ENCODE results near the gene CPLX1. TPM values are rescaled to one million over a fixed set of nuclear protein-coding genes. Genes with fewer than 3 reads are reported as not detected.
A peak's percentile ranks its signal among the peaks of the same experiment; 100 is the strongest.

Gene CPLX1
- total and polyA plus RNA-seq, 7 donors, result 0.44 to 2.3 (median 1.4) TPM

DNA sequence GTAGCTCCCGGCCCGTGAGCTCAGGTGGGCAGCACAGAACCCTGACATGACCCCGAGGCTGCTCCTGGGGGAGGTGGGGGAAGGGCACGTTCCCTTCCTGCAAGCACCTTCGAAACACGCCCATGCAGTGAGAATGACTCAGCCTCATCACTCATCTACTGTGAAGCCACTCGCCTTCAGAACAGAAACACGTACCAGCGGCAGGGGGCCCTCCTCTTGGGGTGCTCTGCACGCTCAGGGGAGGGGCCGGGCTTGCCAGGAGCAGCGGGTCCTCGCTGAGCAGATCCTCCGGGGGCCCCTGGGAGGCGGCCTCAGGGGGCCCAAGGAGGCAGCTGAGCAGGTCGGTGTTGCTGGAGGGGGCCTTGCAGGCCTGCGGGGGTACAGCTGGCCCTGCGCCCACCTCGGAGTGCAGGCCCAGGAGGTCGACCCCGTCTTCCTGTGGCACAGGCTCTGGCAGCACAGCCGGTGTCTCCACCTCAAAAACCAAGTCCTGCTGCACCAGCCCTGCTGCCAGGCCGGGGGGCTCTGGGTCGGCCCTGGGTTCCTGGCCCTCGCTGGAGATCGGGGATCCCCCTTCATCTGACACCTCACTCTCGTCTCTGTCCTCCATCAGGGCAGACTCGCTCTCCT, 40.9 kb upstream of the CPLX1 start:
- 89 to 92% (median 90%) methylated on average over 28 of the region's 28 CpGs for WGBS, 3 donors
- intact Hi-C loops (cut with DNase I), result no loop called here
- ATAC-seq (no peak), DNase-seq (no peak)
- Histone ChIP-seq H3K27ac (no peak overlapping the region), H3K4me3 (no peak overlapping the region), H3K4me1 (no peaks in the 10 kb centered on the region), H3K36me3 (ENCODE audit: insufficient read depth in 1 of 2, low read depth in 1 of 2) (peaks cover 13 to 83% of the 10 kb centered on the region in 2 donors), H3K27me3 (ENCODE audit: insufficient read depth in 3 of 3, low read length in 2 of 3) (no peaks in the 10 kb centered on the region), H3K9me3 (no peaks in the 10 kb centered on the region)
- TF ChIP-seq, protein P1, sequence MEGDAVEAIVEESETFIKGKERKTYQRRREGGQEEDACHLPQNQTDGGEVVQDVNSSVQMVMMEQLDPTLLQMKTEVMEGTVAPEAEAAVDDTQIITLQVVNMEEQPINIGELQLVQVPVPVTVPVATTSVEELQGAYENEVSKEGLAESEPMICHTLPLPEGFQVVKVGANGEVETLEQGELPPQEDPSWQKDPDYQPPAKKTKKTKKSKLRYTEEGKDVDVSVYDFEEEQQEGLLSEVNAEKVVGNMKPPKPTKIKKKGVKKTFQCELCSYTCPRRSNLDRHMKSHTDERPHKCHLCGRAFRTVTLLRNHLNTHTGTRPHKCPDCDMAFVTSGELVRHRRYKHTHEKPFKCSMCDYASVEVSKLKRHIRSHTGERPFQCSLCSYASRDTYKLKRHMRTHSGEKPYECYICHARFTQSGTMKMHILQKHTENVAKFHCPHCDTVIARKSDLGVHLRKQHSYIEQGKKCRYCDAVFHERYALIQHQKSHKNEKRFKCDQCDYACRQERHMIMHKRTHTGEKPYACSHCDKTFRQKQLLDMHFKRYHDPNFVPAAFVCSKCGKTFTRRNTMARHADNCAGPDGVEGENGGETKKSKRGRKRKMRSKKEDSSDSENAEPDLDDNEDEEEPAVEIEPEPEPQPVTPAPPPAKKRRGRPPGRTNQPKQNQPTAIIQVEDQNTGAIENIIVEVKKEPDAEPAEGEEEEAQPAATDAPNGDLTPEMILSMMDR (IDR thresholded peaks at IDR 0.05), result no peak

DNA sequence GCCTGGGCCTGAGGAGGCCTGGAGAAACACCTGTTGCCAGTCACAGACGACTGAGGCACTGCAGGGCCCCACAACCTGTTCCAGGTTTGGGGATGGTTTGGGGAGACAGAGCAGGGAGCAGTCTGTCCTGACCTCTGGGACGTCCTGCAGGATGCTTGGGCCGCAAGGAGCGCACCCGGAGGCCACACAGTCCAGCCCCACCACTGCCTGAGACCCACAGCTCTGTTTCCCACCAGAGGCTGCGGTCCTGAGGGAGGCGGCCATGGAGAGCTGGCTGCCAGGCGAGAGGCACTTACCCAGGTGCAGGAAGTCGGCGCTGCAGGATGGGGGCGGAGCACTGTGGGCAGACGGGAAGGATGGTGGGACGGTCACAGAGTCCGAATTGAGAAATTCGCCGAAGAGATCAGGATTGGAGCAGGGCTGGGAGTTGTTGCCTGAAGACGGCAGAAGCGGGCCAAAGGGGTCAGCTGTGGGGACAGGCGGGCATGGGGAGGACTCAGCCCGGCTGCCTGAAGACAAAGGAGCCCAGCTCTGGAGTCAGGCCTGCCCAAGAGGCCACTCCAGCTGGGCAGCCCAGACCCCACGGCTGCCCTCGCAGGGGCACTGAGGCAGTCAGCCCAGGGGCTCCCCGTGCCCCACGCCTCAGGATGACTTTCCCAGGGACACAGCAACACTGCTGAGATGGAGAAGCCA, 40.3 kb upstream of the CPLX1 start:
- no peaks in the 10 kb centered on the region for H3K4me1 ChIP-seq
- peaks cover 13 to 89% of the 10 kb centered on the region in 2 donors for H3K36me3 ChIP-seq (ENCODE audit: insufficient read depth in 1 of 2, low read depth in 1 of 2)
- H3K9me3 ChIP-seq, result no peaks in the 10 kb centered on the region
- DNase-seq (no peak), ATAC-seq (no peak)
- H3K27me3 ChIP-seq (ENCODE audit: insufficient read depth in 3 of 3, low read length in 2 of 3), result no peaks in the 10 kb centered on the region
- intact Hi-C loops (cut with DNase I), result no loop called here
- no peak overlapping the region for H3K4me3 ChIP-seq
- 89 to 90% (median 90%) methylated on average over 24 of the region's 24 CpGs for WGBS, 3 donors
- H3K27ac ChIP-seq, result no peak overlapping the region
- TF ChIP-seq, protein P1 (IDR thresholded peaks at IDR 0.05), result no peak

DNA sequence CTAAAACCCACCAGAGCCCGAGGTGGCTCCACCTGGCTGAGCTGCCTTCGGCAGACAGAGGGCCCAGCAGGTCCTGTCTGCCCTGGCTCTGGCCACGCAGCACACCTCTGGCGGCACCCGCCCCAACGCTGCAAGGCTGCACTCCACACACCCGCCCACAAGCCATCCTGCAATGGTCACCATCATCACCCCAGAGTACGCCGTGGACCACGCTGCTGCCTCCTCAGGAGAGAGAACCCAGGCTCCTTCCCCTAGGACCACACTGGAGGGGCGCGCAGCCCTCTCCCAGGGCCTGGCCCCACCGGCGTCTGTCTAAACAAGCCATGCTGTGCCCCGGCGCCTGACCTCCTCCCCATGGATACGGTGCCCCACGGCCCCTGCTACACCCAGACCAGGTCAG, 39.6 kb upstream of the CPLX1 start:
- Histone ChIP-seq H3K4me1 (no peaks in the 10 kb centered on the region), H3K4me3 (no peak overlapping the region), H3K27ac (no peak overlapping the region), H3K9me3 (no peaks in the 10 kb centered on the region), H3K27me3 (ENCODE audit: insufficient read depth in 3 of 3, low read length in 2 of 3) (no peaks in the 10 kb centered on the region), H3K36me3 (ENCODE audit: insufficient read depth in 1 of 2, low read depth in 1 of 2) (peaks cover 13 to 90% of the 10 kb centered on the region in 2 donors)
- 89 to 96% (median 96%) methylated on average over 17 to 18 of the region's 18 CpGs for WGBS, 3 donors
- intact Hi-C loops (cut with DNase I), result no loop called here
- ATAC-seq, result peak in 1 of 4 donors; percentile 18
- no peak for DNase-seq
- TF ChIP-seq, protein P1 (IDR thresholded peaks at IDR 0.05), result no peak

DNA sequence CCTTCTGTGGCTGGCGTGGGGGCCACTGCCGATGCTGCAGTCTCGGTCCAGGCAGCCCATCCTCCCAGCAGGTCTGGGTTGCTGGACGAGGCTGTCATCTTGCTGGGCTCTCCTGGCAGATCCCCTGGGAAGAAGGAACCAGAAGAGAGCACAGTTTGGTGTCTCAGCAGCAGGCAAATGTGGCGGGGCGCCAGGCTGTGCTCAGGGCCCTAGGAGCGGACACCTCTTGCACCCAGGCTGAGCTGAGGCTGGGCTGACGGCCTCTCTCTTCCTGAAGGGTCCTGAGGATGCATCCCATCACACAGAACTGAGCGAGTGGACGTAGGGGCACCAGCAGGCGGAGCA, 39.2 kb upstream of the CPLX1 start:
- ATAC-seq (no peak), DNase-seq (no peak)
- Histone ChIP-seq H3K9me3 (no peaks in the 10 kb centered on the region), H3K4me3 (no peak overlapping the region), H3K27me3 (ENCODE audit: insufficient read depth in 3 of 3, low read length in 2 of 3) (no peaks in the 10 kb centered on the region), H3K4me1 (no peaks in the 10 kb centered on the region), H3K27ac (no peak overlapping the region), H3K36me3 (ENCODE audit: insufficient read depth in 1 of 2, low read depth in 1 of 2) (peaks cover 13 to 90% of the 10 kb centered on the region in 2 donors)
- TF ChIP-seq, protein P1 (IDR thresholded peaks at IDR 0.05), result no peak
- whole genome bisulfite sequencing, 3 donors, result 87 to 93% (median 92%) methylated on average over 11 of the region's 11 CpGs
- intact Hi-C loops (cut with DNase I), result no loop called here

Measured in psoas muscle (tissue), 8 donors.